GM18498 (cell line): ENCODE measurements around the gene PRKCE.
"Not testable (repeated sequence)": the region's sequence is repeated elsewhere in the genome, so short reads cannot be mapped to it uniquely, and the experiment has no call there.

Experiments used
- ATAC-seq: cut with Tn5 transposase; IDR thresholded peaks from one replicate; pipeline ENCODE4 v1.9.1; 2021; ENCODE audit warnings: mild to moderate bottlenecking, moderate library complexity; ENCODE audit not compliant: unreplicated experiment

The PRKCE gene

DNA sequence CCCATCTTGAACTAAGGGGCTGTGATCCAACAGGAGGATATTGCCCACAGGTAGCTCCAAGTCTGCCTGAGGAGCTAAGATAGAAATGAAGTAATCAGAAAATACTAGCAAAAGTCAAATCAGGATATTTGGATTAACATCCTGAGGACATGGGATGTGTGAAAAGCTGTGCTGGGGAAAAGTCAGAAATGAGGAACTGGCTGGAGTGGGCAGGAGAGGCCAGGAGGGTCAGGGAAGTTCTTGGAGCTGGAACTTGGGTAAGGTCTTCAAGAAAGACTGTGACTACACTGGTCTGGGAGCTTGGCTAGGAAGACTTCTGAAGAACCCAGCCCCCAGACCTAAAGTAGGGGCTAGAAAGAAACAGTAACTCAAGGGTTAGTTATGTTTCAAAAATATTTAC lies 250.9 kb downstream of the PRKCE start:
- ATAC-seq = no peak

DNA sequence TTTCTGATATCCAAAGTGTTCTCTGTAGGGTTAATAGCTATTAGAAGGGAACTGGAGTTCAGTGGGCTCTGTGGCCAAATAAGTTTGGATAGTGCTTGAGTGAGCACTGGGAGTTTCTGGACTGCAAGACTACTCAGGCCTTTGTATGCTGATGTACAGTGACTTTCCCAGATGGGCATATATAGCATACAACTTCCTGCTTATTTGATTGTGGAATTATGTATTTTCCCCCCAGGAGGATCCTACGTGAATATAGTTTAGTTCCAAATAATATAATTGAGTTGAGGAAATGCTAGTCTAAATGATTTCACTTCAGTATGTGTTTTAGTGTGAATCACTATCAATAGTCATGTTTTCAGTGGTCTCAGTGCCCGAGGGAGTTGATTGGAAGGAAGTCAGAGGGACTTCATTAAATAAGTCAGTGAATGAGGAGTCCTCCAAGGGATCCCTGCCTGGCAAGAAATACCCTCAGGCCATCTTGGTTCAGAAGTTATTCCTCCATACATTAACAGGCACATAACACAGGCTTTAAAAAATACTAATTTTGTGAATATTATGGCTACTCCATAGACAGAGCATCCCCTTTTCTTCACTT lies 251.4 kb downstream of the PRKCE start:
- no peak for ATAC-seq

- peak; percentile 78 for ATAC-seq
These were observed 252.9 kb downstream of the PRKCE start for GRCh38 chr2:45904267-45904945.

DNA sequence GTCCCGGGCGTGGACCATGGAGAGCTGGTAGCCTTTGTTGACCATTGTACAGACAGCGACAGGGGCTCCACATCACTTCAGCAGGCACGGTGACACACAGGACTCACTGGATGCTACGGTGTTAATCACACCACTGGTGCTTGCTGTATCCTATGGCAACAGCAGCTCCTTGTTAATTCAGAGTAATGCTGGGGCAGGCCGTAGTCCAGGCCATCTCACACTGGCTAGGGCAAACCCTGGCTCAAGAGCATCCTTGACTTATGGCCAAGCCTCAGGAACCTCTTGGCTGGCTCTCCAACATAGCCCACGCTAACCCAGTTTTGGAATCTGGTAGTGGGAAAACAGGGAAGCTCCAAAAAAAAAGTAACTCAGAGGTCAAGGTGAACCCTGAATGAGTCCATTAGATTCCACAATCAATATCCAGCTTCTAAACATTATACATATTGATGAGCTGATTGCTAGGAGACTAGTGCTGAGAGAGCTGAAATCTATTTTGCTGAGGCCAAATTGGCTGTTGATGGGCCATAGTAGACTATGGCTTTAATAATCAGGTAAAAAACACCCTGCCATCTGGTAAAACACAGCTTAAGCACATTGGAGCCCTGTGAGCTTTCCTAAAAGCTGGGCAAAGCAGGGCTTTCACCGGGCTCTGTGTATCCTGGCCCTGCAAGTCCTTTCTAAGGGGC lies 253.6 kb downstream of the PRKCE start:
- no peak for ATAC-seq

- ATAC-seq = no peak
These were observed 254.1 kb downstream of the PRKCE start for GRCh38 chr2:45905632-45905958.

- ATAC-seq = no peak
These were observed 256.1 kb downstream of the PRKCE start for GRCh38 chr2:45907592-45907991.

DNA sequence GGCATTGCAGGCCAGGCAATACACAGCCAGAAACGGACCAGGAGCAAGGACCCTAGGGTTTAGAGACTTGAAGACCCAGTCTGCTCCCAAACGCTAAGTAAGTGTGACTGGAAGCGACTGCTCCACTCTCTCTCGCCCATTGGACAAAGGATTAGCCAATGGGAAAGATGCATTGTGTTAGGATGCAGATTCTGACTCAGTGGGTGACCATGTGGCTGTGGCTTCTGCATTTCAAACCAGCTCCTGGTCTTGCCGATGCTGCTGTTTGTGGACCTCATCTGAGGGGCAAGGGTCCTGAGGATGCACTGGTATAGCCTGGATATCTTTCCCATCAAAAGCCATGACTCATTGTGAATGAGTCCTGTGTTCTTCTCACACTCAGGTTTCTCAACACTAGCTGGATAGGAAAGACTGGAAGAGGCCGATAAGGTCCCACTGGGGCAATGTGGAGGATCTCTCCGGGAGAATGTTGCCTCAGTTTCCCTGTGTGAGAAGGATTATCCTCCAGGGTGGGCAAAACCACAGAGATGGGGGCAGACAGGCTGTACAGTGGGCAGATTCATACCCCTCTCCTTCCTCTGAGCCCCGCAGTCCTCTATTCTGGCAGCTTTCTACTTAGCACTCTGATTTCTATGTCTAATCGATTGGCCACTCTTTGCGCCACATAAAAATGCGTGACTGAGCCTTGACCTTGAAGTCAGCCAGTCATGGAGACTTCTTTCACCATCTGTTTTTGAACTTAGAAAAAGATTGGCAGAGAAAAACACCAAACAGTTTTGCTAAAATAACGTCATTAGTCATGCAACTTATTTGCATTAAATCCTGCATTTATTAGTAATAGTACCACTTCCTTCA lies 257.1 kb downstream of the PRKCE start:
- no peak for ATAC-seq

DNA sequence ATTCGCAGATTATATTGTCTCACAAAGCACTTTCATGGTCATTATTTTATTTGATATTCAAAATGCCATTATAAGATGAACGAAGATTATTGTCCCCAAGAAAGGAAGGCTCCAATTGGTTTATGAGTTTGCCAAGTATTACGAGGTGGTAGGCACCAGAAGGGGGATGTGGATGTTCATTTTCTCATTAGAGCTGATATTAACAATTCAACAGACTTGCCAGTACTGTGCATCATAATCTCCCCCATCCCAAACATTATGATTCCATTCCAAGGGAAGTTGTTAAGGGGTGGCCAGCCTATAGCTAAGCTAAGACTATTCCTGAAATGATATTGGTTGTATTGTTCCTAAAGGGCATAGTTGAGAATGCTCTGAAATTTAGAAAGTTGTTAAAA lies 257.7 kb downstream of the PRKCE start:
- no peak for ATAC-seq

GRCh38 chr2:45909677-45910191 lies 258.3 kb downstream of the PRKCE start:
- peak; percentile 72 for ATAC-seq

- ATAC-seq = no peak
These were observed 259.1 kb downstream of the PRKCE start for GRCh38 chr2:45910473-45911060.

DNA sequence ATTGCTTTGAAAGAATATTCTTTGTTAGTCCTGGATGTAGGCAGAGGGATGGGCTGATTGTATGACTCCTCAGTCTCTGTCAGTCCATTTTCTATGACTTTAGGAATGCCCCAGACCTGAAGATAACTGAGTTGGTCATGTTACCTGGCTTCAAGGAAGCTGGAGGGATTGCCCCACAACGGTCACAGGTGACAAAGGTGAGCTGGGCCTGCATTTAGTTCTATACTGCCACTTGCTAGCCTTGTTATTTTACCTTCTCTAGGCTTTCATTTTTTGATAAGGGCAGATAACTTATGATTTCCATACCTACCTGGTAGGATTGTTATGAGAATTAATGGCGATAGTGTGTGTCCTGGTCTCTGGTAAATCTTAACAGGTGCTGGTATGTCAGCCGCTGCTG lies 260.1 kb downstream of the PRKCE start:
- no peak for ATAC-seq

GRCh38 chr2:45912109-45912508 lies 260.6 kb downstream of the PRKCE start:
- no peak for ATAC-seq

- ATAC-seq = no peak
These were observed 262.1 kb downstream of the PRKCE start for GRCh38 chr2:45913539-45913938.

- ATAC-seq = no peak
These were observed 264.0 kb downstream of the PRKCE start for GRCh38 chr2:45915523-45915922.

GRCh38 chr2:45917561-45918176 lies 266.2 kb downstream of the PRKCE start:
- not testable (repeated sequence) for ATAC-seq

GRCh38 chr2:45918463-45919159 lies 267.1 kb downstream of the PRKCE start:
- ATAC-seq = no peak

GRCh38 chr2:45919160-45919650 lies 267.7 kb downstream of the PRKCE start:
- peak; percentile 31 for ATAC-seq

DNA sequence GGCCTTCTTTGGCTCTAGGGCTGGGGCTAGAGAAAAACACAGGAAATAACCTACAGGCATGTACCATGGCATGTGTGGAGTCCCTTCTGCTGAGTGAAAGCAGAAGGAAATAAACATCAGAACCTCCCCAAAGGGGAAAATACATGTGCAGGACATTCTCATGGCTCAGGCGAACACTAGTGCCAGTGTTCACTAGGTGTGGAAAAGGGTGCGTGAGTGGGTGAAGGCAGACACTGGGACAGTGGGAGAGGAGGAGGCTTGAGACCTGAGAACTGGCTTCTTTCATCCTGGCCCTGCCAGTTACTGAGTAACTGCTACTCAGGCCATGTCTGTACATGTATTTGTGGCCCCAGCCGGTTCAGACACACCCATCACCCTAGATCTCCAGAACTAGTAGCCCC lies 268.2 kb downstream of the PRKCE start:
- peak; percentile 58 for ATAC-seq

DNA sequence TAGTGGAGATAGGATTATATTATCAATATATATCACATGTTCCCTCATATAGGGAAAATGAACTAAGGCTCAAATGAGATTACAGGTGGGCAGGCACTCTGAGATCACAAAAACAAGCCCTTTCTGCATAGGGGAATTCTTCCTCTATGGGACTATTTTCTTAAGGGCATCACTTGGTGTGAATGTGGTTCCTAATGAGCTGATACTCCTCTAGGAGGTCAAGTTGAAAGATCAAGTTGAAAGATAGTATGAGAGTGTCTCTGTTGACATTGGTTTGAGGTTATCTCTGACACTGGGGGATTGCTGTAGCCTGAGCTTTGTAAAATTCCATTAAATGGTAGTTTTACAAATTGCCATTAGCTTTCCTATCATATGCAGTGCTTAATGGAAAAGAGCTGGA lies 270.4 kb downstream of the PRKCE start:
- ATAC-seq = no peak

- ATAC-seq = no peak
These were observed 271.1 kb downstream of the PRKCE start for GRCh38 chr2:45922577-45922988.
